ENCODE measurements around the gene NTN1. TPM values are rescaled to one million over a fixed set of nuclear protein-coding genes. Genes with fewer than 3 reads are reported as not detected.
"Not testable (repeated sequence)": the region's sequence is repeated elsewhere in the genome, so short reads cannot be mapped to it uniquely, and the experiment has no call there.

NTN1 gene
- total RNA-seq, result 0.68 and 0.84 TPM in 2 replicates

GRCh38 chr17:9021158-9021991 is at the start of gene NTN1:
Gene NTN1, plus strand, starts transcription at chr17:9021510. Its CDS starts 864 bp downstream, at chr17:9022374.
- peak; percentile 44 for DNase-seq

GRCh38 chr17:8975091-8975725 is 46.1 kb upstream of the NTN1 start:
- no peak for DNase-seq

GRCh38 chr17:8976638-8977037 is 44.7 kb upstream of the NTN1 start:
- DNase-seq, result no peak

- DNase-seq, result no peak
Measured at GRCh38 chr17:8979715-8980114, 41.6 kb upstream of the NTN1 start.

GRCh38 chr17:8981443-8981842 is 39.9 kb upstream of the NTN1 start:
- no peak for DNase-seq

GRCh38 chr17:8984225-8984624 is 37.1 kb upstream of the NTN1 start:
- not testable (repeated sequence) for DNase-seq

- DNase-seq, result no peak
Measured at GRCh38 chr17:8985054-8985701, 36.1 kb upstream of the NTN1 start.

GRCh38 chr17:8986295-8986694 is 35.0 kb upstream of the NTN1 start:
- no peak for DNase-seq

GRCh38 chr17:8988263-8988935 is 32.9 kb upstream of the NTN1 start:
- not testable (repeated sequence) for DNase-seq

GRCh38 chr17:8991514-8992285 is 29.6 kb upstream of the NTN1 start:
- peak; percentile 80 for DNase-seq

GRCh38 chr17:8994319-8994718 is 27.0 kb upstream of the NTN1 start:
- DNase-seq, result peak; percentile 64

- no peak for DNase-seq
Measured at GRCh38 chr17:8995711-8996110, 25.6 kb upstream of the NTN1 start.

GRCh38 chr17:8997994-8998628 is 23.2 kb upstream of the NTN1 start:
- peak; percentile 77 for DNase-seq

GRCh38 chr17:9001559-9001958 is 19.8 kb upstream of the NTN1 start:
- no peak for DNase-seq

- DNase-seq, result no peak
Measured at GRCh38 chr17:9002227-9002605, 19.1 kb upstream of the NTN1 start.

GRCh38 chr17:9002606-9003354 is 18.5 kb upstream of the NTN1 start:
- DNase-seq, result peak; percentile 32

GRCh38 chr17:9003355-9004131 is 17.8 kb upstream of the NTN1 start:
- no peak for DNase-seq

GRCh38 chr17:9004132-9004960 is 17.0 kb upstream of the NTN1 start:
- no peak for DNase-seq

GRCh38 chr17:9004961-9005285 is 16.4 kb upstream of the NTN1 start:
- no peak for DNase-seq
